H1 (cell line): Measurements from ENCODE around the gene RING1. TPM values are rescaled to one million over a fixed set of nuclear protein-coding genes. Genes with fewer than 3 reads are reported as not detected.

Experiments used
- CTCF ChIA-PET: fragments of 300-600 bp; sonication (Branson Sonifier 250); formaldehyde crosslinking; loops from one replicate; lab custom pipeline; 2021; ENCODE audit not compliant: partially characterized antibody; lab: Charles Lee
- POLR2A ChIA-PET: fragments of 300-600 bp; sonication (Branson Sonifier 250); formaldehyde crosslinking; loops from one replicate; lab custom pipeline; 2021; ENCODE audit warnings: inconsistent platforms; ENCODE audit not compliant: partially characterized antibody; lab: Charles Lee
- DNase-seq, 2 experiments: peaks; one replicate each; pipeline versions ENCODE4 v3.0.0 to v3.0.0-alpha.2; 2010 to 2022; ENCODE audit warnings: low spot score in 2 of 2, low read depth in 1 of 2, mixed read lengths in 1 of 2
- FAIRE-seq: peaks from 2 replicates; lab custom pipeline; 2011; peaks lifted over from hg19 to GRCh38; lab: Jason Lieb, UNC
- H2AFZ ChIP-seq: 2 replicates; pipeline ENCODE4 v1.8.1; 2012; ENCODE audit warnings: low read length, inconsistent platforms
- H2AK5ac ChIP-seq: 2 replicates; pipeline ENCODE4 v1.6.1; 2013; ENCODE audit warnings: low read depth, low read length
- H2BK120ac ChIP-seq: replicated peaks from 2 replicates; pipeline ENCODE3; 2013; ENCODE audit warnings: low read depth, low read length, inconsistent platforms
- H2BK12ac ChIP-seq: 2 replicates; pipeline ENCODE4 v1.6.1; 2013; ENCODE audit warnings: low read depth, low read length
- H2BK15ac ChIP-seq: 2 replicates; pipeline ENCODE4 v1.6.1; 2013; ENCODE audit warnings: low read length
- H2BK20ac ChIP-seq: 2 replicates; pipeline ENCODE4 v1.6.1; 2013; ENCODE audit warnings: low read length
- H2BK5ac ChIP-seq: 2 replicates; pipeline ENCODE4 v1.6.1; 2013; ENCODE audit warnings: low read depth, low read length
- H3K14ac ChIP-seq: 2 replicates; pipeline ENCODE4 v1.6.1; 2013; ENCODE audit warnings: inconsistent platforms; ENCODE audit not compliant: insufficient read length
- H3K18ac ChIP-seq: 2 replicates; pipeline ENCODE4 v1.6.1; 2013; ENCODE audit warnings: low read length; ENCODE audit errors: extremely low read depth
- H3K23ac ChIP-seq: 2 replicates; pipeline ENCODE4 v1.6.1; 2013; ENCODE audit warnings: inconsistent platforms; ENCODE audit not compliant: insufficient read length
- H3K23me2 ChIP-seq: 2 replicates; pipeline ENCODE4 v1.6.1; 2013; ENCODE audit warnings: low read depth, low read length
- H3K27ac ChIP-seq: 2 replicates; pipeline ENCODE4 v1.6.1; 2011; ENCODE audit warnings: low read depth, low read length, inconsistent platforms
- H3K27me3 ChIP-seq, 4 experiments: replicated peaks in 1 of 4; 1 replicate in 1 of 4; 2 replicates in 3 of 4; pipeline versions ENCODE4 v1.6.1 to v1.8.1; 2011 to 2013; ENCODE audit warnings: low read length in 3 of 4, mild to moderate bottlenecking in 3 of 4, inconsistent platforms in 2 of 4, mixed read lengths in 2 of 4, moderate library complexity in 1 of 4; ENCODE audit not compliant: control insufficient read depth in 3 of 4, insufficient read depth in 3 of 4; ENCODE audit errors: extremely low read depth in 1 of 4
- H3K36me3 ChIP-seq, 4 experiments: 2 replicates each; pipeline versions ENCODE4 v1.6.1 to v1.8.1; 2011 to 2013; ENCODE audit warnings: mild to moderate bottlenecking in 4 of 4, low read length in 3 of 4, moderate library complexity in 2 of 4, control low read depth in 1 of 4, inconsistent platforms in 1 of 4; ENCODE audit not compliant: insufficient read depth in 4 of 4, control insufficient read depth in 2 of 4
- H3K4ac ChIP-seq: replicated peaks from 2 replicates; pipeline ENCODE3; 2013; ENCODE audit warnings: low read length, low read depth, mixed read lengths, inconsistent platforms; ENCODE audit not compliant: insufficient read length
- H3K4me1 ChIP-seq, 4 experiments: replicated peaks in 1 of 4; 1 replicate in 1 of 4; 2 replicates in 3 of 4; pipeline versions ENCODE4 v1.6.1 to v1.8.1; 2011 to 2013; ENCODE audit warnings: low read length in 3 of 4, inconsistent platforms in 2 of 4, mixed read lengths in 1 of 4; ENCODE audit not compliant: insufficient read depth in 4 of 4, control insufficient read depth in 3 of 4
- H3K4me2 ChIP-seq, 2 experiments: 2 replicates each; pipeline versions ENCODE4 v1.6.1 to v1.8.1; 2011 to 2013; ENCODE audit warnings: low read depth in 2 of 2, low read length in 2 of 2, control low read depth in 1 of 2, inconsistent platforms in 1 of 2, mild to moderate bottlenecking in 1 of 2; ENCODE audit not compliant: insufficient read depth in 1 of 2
- H3K4me3 ChIP-seq, 4 experiments: fragments of 200-600, 300-600 bp in 1 of 4; sonication (generic), shearing (Covaris generic), sonication (Bioruptor Twin) in 1 of 4; 2 replicates each; pipeline versions ENCODE4 v1.5.1 to v1.8.1; 2011 to 2016; ENCODE audit warnings: low read length in 4 of 4, low read depth in 3 of 4, control low read depth in 2 of 4, inconsistent platforms in 2 of 4, mild to moderate bottlenecking in 2 of 4, mixed read lengths in 1 of 4, moderate library complexity in 1 of 4; ENCODE audit not compliant: insufficient read depth in 2 of 4; ENCODE audit errors: extremely low read depth in 1 of 4
- H3K56ac ChIP-seq: replicated peaks from 2 replicates; pipeline ENCODE3; 2013; ENCODE audit warnings: low read depth, mild to moderate bottlenecking, mixed read lengths, low read length, inconsistent platforms; ENCODE audit not compliant: insufficient read length
- H3K79me1 ChIP-seq: 2 replicates; pipeline ENCODE4 v1.6.1; 2013; ENCODE audit warnings: low read depth, low read length, control low read depth
- H3K79me2 ChIP-seq, 2 experiments: 2 replicates each; pipeline versions ENCODE4 v1.6.1 to v1.8.1; 2012 to 2013; ENCODE audit warnings: low read length in 2 of 2, mild to moderate bottlenecking in 2 of 2, inconsistent platforms in 1 of 2; ENCODE audit not compliant: insufficient read depth in 2 of 2, control insufficient read depth in 1 of 2
- H3K9ac ChIP-seq, 4 experiments: replicated peaks in 1 of 4; 1 replicate in 1 of 4; 2 replicates in 3 of 4; pipeline versions ENCODE4 v1.6.1 to v1.8.1; 2011 to 2013; ENCODE audit warnings: low read depth in 3 of 4, low read length in 3 of 4, control low read depth in 2 of 4, mild to moderate bottlenecking in 2 of 4, moderate library complexity in 2 of 4, inconsistent platforms in 1 of 4; ENCODE audit errors: extremely low read depth in 1 of 4
- H3K9me3 ChIP-seq, 2 experiments: 2 replicates each; pipeline versions ENCODE4 v1.6.1 to v1.8.1; 2012 to 2013; ENCODE audit warnings: mild to moderate bottlenecking in 2 of 2, moderate library complexity in 2 of 2, control low read depth in 1 of 2, inconsistent platforms in 1 of 2, low read depth in 1 of 2, low read length in 1 of 2, mixed read lengths in 1 of 2; ENCODE audit not compliant: insufficient read depth in 2 of 2
- H4K20me1 ChIP-seq, 2 experiments: replicated peaks in 1 of 2; 2 replicates each; pipeline versions ENCODE3 to v1.8.1; 2011 to 2013; ENCODE audit warnings: inconsistent platforms in 2 of 2, low read length in 2 of 2, mild to moderate bottlenecking in 1 of 2; ENCODE audit not compliant: insufficient read depth in 2 of 2, control insufficient read depth in 1 of 2
- H4K5ac ChIP-seq: 2 replicates; pipeline ENCODE4 v1.6.1; 2013; ENCODE audit warnings: low read length, low read depth, mixed read lengths, inconsistent platforms; ENCODE audit not compliant: insufficient read length
- H4K8ac ChIP-seq: 2 replicates; pipeline ENCODE4 v1.8.0; 2013; ENCODE audit warnings: mild to moderate bottlenecking, moderate library complexity, low read length, inconsistent platforms; ENCODE audit not compliant: insufficient read depth; ENCODE audit errors: extremely low read depth
- H4K91ac ChIP-seq: replicated peaks from 2 replicates; pipeline ENCODE3; 2013; ENCODE audit warnings: low read length, mixed read lengths, inconsistent platforms; ENCODE audit not compliant: insufficient read length
- CREB1 ChIP-seq: IDR thresholded peaks from 2 replicates; pipeline ENCODE4 v1.6.1; 2012; ENCODE audit warnings: inconsistent platforms
- KDM4A ChIP-seq: IDR thresholded peaks from one replicate; pipeline ENCODE4 v1.7.1; 2012; ENCODE audit warnings: low read depth, mild to moderate bottlenecking, moderate library complexity, low read length, inconsistent platforms; ENCODE audit not compliant: severe bottlenecking
- RAD21 ChIP-seq, 2 experiments: IDR thresholded peaks in 1 of 2; conservative IDR thresholded peaks in 1 of 2; 2 replicates each; pipeline ENCODE4 v1.6.1; 2011; ENCODE audit warnings: low read depth in 2 of 2, low read length in 2 of 2, improper control_type of control experiment in 1 of 2, inconsistent platforms in 1 of 2, mild to moderate bottlenecking in 1 of 2, moderate library complexity in 1 of 2
- SIN3A ChIP-seq, 2 experiments: IDR thresholded peaks in 1 of 2; conservative IDR thresholded peaks in 1 of 2; 2 replicates each; pipeline ENCODE4 v1.6.1; 2011 to 2012; ENCODE audit warnings: low read length in 2 of 2, improper control_type of control experiment in 1 of 2, low read depth in 1 of 2, mild to moderate bottlenecking in 1 of 2
- TBP ChIP-seq: IDR thresholded peaks from 2 replicates; pipeline ENCODE4 v1.6.1; 2011; ENCODE audit warnings: low read depth, low read length, improper control_type of control experiment
- whole genome bisulfite sequencing, 2 experiments: shearing (Covaris generic) in 1 of 2; methylation state at CpG; one replicate each; pipeline versions ENCODE4 v1.1.6 to v1.1.7; 2013 to 2015; ENCODE audit warnings: low lambda C conversion rate in 2 of 2, mixed read lengths in 2 of 2, inconsistent platforms in 1 of 2, low coverage in 1 of 2, missing lambda C conversion rate in 1 of 2; ENCODE audit not compliant: insufficient replicate concordance in 2 of 2, insufficient coverage in 1 of 2, insufficient read length in 1 of 2; ENCODE audit errors: extremely low coverage in 1 of 2, missing lambda C conversion rate in 1 of 2; 5-methylcytosine and 5-hydroxymethylcytosine counted together
- polyA plus RNA-seq, 7 experiments: library from polyadenylated mRNA; depleted of rRNA in 3 of 7; stranded (reverse) in 5 of 7; unstranded in 2 of 7; fragments of >200 nt in 5 of 7; fragments of 200-250 nt in 2 of 7; gene quantifications; 1 replicate in 5 of 7; 2 replicates in 1 of 7; 4 replicates in 1 of 7; pipeline versions ENCODE4 v1.2.1 to v1.2.3, GENCODE V29; 2011 to 2013; ENCODE audit warnings: missing spikeins in 2 of 7, mixed read lengths in 2 of 7
- total RNA-seq: library from RNA; stranded (reverse); fragmentation: NEBNext Ultra II Directional; extraction: Animal tissue kit (Norgen Biotek cat#: 25700); gene quantifications from 2 replicates; pipeline ENCODE4 v1.2.1, GENCODE V29; 2021
- TF ChIP-seq, protein P1 (sequence below), 3 experiments: IDR thresholded peaks; 1 replicate in 2 of 3; 2 replicates in 1 of 3; pipeline versions ENCODE4 v1.5.1 to v1.6.1; 2011; ENCODE audit warnings: low read length in 3 of 3, mild to moderate bottlenecking in 3 of 3, inconsistent platforms in 2 of 3, low read depth in 1 of 3, moderate library complexity in 1 of 3; ENCODE audit not compliant: insufficient read depth in 1 of 3; ENCODE audit errors: control extremely low read depth in 1 of 3

RING1 gene
- total and polyA plus RNA-seq, 2 of the 8 experiments (the other 6 are each of a cell fraction or from before 2014, with no cell fraction given): 16.4 to 26.0 TPM

DNA sequence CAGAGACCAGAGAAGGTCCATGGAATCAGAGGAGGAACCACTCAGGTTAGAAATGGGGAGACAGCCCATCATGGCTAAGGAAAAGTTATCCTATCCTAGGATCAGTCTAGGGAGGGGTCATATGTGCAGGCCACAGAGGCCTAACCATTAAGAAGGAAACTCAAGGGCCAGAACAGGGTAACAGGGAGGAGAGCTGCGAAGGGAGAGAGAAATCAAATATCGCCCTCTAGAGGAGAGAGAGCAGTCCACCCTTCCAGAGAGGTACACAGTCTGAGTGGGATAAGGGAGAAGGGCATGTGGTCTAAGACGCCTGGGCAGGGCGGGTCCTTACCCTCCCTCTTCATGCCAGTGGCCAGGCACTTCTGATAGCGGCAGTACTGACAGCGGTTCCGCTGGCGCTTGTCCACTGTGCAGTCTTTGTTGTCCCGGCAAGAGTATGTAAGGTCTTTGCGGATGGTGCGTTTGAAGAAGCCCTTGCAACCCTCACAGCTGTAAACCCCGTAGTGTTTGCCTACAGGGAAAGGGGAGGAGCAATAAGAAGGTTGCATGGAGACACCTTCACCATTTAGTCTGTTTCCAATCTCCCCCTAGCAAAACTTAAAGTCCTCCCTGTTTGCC is 10.8 kb upstream of the RING1 start:
- Histone ChIP-seq H2BK12ac (no peak overlapping the region), H3K18ac (no peak overlapping the region), H4K20me1 (peaks cover 0 to 13% of the 10 kb centered on the region in 2 experiments), H4K8ac (no peak overlapping the region), H4K5ac (no peak overlapping the region), H3K4me1 (peaks cover 5 to 18% (median 9%) of the 10 kb centered on the region in 4 experiments), H2BK5ac (no peak overlapping the region), H2BK20ac (no peak overlapping the region), H3K23ac (no peak overlapping the region), H3K36me3 (peaks cover 4 to 18% (median 14%) of the 10 kb centered on the region in 4 experiments), H3K4me2 (peak overlapping the region in 1 of 2 experiments; percentile 12; a peak in 2 of 4 replicates), H3K9me3 (no peaks in the 10 kb centered on the region), H3K9ac (no peak overlapping the region), H3K14ac (no peak overlapping the region), H2AK5ac (no peak overlapping the region), H3K23me2 (peaks cover 16% of the 10 kb centered on the region), H3K79me1 (peaks cover 10% of the 10 kb centered on the region; the same call in 1 of the 2 replicates), H3K4me3 (no peak overlapping the region), H3K4ac (no peak overlapping the region), H3K56ac (no peak overlapping the region), H2BK120ac (no peak overlapping the region), H4K91ac (no peak overlapping the region), H2AFZ (no peak overlapping the region), H2BK15ac (no peak overlapping the region), H3K27ac (no peak overlapping the region), H3K27me3 (peaks cover 0 to 4% (median 0%) of the 10 kb centered on the region in 4 experiments; a peak in 3 of 7 replicates), H3K79me2 (peaks cover 3 to 20% of the 10 kb centered on the region in 2 experiments; a peak in 3 of 4 replicates)
- ChIA-PET POLR2A (interaction anchor here (0.7 to 2.6 kb wide), 12 partner anchors 8 to 226 kb away, joined by 3 to 10 read pairs (median 4); partner anchors contain the start of genes B3GALT4, RING1, RPS18 and VPS52), CTCF (interaction anchor here (0.6 to 3.5 kb wide), 37 partner anchors 8 to 287 kb away, joined by 3 to 30 read pairs (median 5); partner anchors contain the start of gene RING1)
- DNase-seq (peak in 1 of 2 experiments; percentile 70), FAIRE-seq (no peak)
- WGBS, 2 experiments: 41% methylated on average over 12 of the region's 12 CpGs; no CpG with 5 or more reads in 1 of the 2 experiments
- TF ChIP-seq CREB1 (no peak), SIN3A (conservative IDR thresholded peaks at IDR 0.05 in 1 of 2, IDR thresholded peaks at IDR 0.05 in 1 of 2; ENCODE audit: low read depth in 1 of 2, low read length in 2 of 2) (peak in 1 of 2 experiments; percentile 85; a peak in 2 of 4 replicates), TBP (no peak), RAD21 (IDR thresholded peaks at IDR 0.05 in 1 of 2, conservative IDR thresholded peaks at IDR 0.05 in 1 of 2; ENCODE audit: low read depth in 2 of 2, low read length in 2 of 2) (peak; percentile 67 to 73), KDM4A (no peak)
- TF ChIP-seq, protein P1, sequence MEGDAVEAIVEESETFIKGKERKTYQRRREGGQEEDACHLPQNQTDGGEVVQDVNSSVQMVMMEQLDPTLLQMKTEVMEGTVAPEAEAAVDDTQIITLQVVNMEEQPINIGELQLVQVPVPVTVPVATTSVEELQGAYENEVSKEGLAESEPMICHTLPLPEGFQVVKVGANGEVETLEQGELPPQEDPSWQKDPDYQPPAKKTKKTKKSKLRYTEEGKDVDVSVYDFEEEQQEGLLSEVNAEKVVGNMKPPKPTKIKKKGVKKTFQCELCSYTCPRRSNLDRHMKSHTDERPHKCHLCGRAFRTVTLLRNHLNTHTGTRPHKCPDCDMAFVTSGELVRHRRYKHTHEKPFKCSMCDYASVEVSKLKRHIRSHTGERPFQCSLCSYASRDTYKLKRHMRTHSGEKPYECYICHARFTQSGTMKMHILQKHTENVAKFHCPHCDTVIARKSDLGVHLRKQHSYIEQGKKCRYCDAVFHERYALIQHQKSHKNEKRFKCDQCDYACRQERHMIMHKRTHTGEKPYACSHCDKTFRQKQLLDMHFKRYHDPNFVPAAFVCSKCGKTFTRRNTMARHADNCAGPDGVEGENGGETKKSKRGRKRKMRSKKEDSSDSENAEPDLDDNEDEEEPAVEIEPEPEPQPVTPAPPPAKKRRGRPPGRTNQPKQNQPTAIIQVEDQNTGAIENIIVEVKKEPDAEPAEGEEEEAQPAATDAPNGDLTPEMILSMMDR (IDR thresholded peaks at IDR 0.05; ENCODE audit: control extremely low read depth in 1 of 3, insufficient read depth in 1 of 3, low read depth in 1 of 3, low read length in 3 of 3): peak in 2 of 3 experiments; percentile 77 to 91; a peak in 3 of 4 replicates
